ENCODE results near the gene COX7A2L. TPM values are rescaled to one million over a fixed set of nuclear protein-coding genes. Genes with fewer than 3 reads are reported as not detected.
"Not testable (repeated sequence)": the region's sequence is repeated elsewhere in the genome, so short reads cannot be mapped to it uniquely, and the experiment has no call there.

Gene COX7A2L
- total RNA-seq, 2 donors from 2014 or later: 167 to 170 TPM

- no peaks in the 10 kb centered on the region for H3K4me1 ChIP-seq (replicated peaks)
- H3K27me3 ChIP-seq (replicated peaks; ENCODE audit: insufficient read depth): no peaks in the 10 kb centered on the region
- DNase-seq (ENCODE audit: low spot score): no peak
- no peaks in the 10 kb centered on the region for H3K9me3 ChIP-seq
- intact Hi-C loops (cut with DNase I): no loop called here
- no peaks in the 10 kb centered on the region for H3K36me3 ChIP-seq
- no peak overlapping the region for H3K4me3 ChIP-seq
- H3K27ac ChIP-seq: no peak overlapping the region
- TF ChIP-seq CTCF (IDR thresholded peaks at IDR 0.05): no peak
- TF ChIP-seq POLR2A (IDR thresholded peaks at IDR 0.05): no peak
- no peak for TF ChIP-seq POLR2AphosphoS5 (IDR thresholded peaks at IDR 0.05)
- 81% methylated on average over 5 of the region's 5 CpGs for WGBS
These were observed 7.1 kb downstream of the COX7A2L start for GRCh38 chr2:42353792-42354429.

DNA sequence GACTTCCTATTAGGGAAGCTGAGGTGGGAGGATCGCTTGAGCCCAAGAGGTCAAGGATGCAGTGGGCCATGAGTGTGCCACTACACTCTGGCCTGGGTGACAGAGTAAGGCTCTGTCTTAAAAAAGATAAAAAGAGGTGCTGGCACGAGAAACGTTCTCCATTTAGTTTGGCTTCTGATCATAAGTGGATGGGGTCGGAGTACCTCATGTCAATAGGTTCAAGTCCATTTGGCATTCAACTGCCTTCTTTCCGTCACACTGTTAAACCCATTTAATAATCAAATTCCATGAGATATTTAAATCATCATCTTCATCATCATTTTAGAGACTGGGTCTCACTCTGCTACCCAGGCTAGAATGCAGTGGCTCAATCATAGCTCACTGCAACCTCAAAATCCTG is 9.2 kb downstream of the COX7A2L start:
- intact Hi-C loops (cut with DNase I): no loop called here
- WGBS: 96% methylated on average over 5 of the region's 5 CpGs
- H3K27ac ChIP-seq: no peak overlapping the region
- no peak overlapping the region for H3K4me3 ChIP-seq
- H3K36me3 ChIP-seq: no peaks in the 10 kb centered on the region
- H3K9me3 ChIP-seq: no peaks in the 10 kb centered on the region
- DNase-seq (ENCODE audit: low spot score): no peak
- no peaks in the 10 kb centered on the region for H3K27me3 ChIP-seq (replicated peaks; ENCODE audit: insufficient read depth)
- TF ChIP-seq POLR2AphosphoS5 (IDR thresholded peaks at IDR 0.05): no peak
- no peak for TF ChIP-seq CTCF (IDR thresholded peaks at IDR 0.05)
- no peak for TF ChIP-seq POLR2A (IDR thresholded peaks at IDR 0.05)
- no peaks in the 10 kb centered on the region for H3K4me1 ChIP-seq (replicated peaks)

DNA sequence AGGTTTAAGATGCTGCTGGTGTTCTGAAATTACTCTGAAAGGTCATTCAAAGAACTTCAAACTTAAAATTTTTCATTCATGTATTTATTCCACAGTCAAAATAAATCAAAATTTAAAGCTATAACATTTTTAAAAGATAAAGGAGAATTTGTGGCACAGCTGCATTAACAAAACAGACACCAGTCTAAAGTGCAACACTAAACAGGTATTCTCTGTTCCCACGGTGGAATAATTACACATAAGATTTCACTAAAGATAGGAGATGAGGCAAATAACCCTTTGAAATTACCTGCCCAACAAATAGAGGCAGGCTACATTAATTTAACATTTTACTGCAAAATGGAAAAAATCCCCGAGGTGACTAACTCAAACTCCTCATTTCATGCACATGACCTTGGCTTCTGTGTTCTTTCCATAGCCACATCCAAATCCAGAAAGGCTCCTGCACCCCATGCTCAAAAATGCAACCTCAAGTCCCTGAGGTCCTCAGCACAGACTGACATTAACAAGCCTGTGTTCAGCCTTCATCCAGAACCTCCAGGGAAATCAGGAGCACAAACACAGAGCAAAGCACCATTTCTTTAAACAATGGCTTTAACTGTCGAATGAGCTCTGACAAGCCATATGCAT is 10.5 kb downstream of the COX7A2L start:
- intact Hi-C loops (cut with DNase I): no loop called here

GRCh38 chr2:42348113-42348805 is 12.8 kb downstream of the COX7A2L start:
- DNase-seq (ENCODE audit: low spot score): no peak
- TF ChIP-seq POLR2AphosphoS5 (IDR thresholded peaks at IDR 0.05) (no peak), CTCF (IDR thresholded peaks at IDR 0.05) (no peak), POLR2A (IDR thresholded peaks at IDR 0.05) (no peak)
- Histone ChIP-seq H3K4me1 (replicated peaks) (peaks cover under 1% of the 10 kb centered on the region), H3K27ac (no peak overlapping the region), H3K27me3 (replicated peaks; ENCODE audit: insufficient read depth) (no peaks in the 10 kb centered on the region), H3K9me3 (no peaks in the 10 kb centered on the region), H3K4me3 (no peak overlapping the region), H3K36me3 (no peaks in the 10 kb centered on the region)
- WGBS: 95% methylated on average over 8 of the region's 8 CpGs
- intact Hi-C loops (cut with DNase I): no loop called here

More for the DNA sequence above, 10.5 kb downstream of the COX7A2L start:
- H3K9me3 ChIP-seq: no peaks in the 10 kb centered on the region
- 66% methylated on average over 3 of the region's 3 CpGs for WGBS
- H3K27ac ChIP-seq: no peak overlapping the region
- H3K36me3 ChIP-seq: no peaks in the 10 kb centered on the region
- no peak for DNase-seq (ENCODE audit: low spot score)
- TF ChIP-seq POLR2AphosphoS5 (IDR thresholded peaks at IDR 0.05): no peak
- TF ChIP-seq POLR2A (IDR thresholded peaks at IDR 0.05): no peak
- no peak for TF ChIP-seq CTCF (IDR thresholded peaks at IDR 0.05)
- no peaks in the 10 kb centered on the region for H3K27me3 ChIP-seq (replicated peaks; ENCODE audit: insufficient read depth)
- H3K4me3 ChIP-seq: no peak overlapping the region
- no peaks in the 10 kb centered on the region for H3K4me1 ChIP-seq (replicated peaks)

DNA sequence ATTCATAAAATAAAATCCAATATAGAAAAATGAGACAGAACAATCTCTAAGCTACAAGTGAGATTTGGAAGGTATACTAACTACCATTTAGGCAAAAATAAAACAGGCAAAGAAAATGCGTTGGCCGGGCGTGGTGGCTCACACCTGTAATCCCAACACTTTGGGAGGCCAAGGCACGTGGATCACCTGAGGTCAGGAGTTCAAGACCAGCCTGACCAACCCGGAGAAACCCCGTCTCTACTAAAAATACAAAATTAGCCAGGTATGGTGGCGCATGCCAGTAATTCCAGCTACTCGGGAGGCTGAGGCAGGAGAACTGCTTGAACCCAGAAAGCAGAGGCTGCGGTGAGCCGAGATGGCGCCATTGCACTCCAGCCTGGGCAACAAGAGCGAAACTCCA is 13.5 kb downstream of the COX7A2L start:
- H3K4me1 ChIP-seq (replicated peaks); H3K36me3 ChIP-seq; intact Hi-C loops (cut with DNase I); H3K27me3 ChIP-seq (replicated peaks; ENCODE audit: insufficient read depth); DNase-seq (ENCODE audit: low spot score); H3K27ac ChIP-seq; H3K9me3 ChIP-seq; H3K4me3 ChIP-seq: not testable (repeated sequence)
- 95% methylated on average over 12 of the region's 12 CpGs for WGBS

DNA sequence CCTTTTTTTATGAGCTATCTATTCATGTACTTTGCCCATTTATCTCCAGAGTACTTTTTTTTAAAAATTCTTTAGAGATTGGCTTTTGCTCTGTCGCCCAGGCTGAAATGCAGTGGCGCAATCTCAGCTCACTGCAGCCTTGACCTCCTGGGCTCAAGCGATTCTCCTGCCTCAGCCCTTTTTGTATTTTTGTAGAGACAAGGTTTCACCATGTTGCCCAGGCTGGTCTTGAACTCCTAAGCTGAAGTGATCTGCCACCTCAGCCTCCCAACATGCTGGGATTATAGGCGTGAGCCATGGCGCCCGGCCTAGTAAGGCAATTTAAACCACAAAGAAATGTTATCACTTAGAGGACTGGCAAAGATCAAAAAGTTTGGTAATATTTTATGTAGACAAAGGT is 14.2 kb downstream of the COX7A2L start:
- DNase-seq (ENCODE audit: low spot score); intact Hi-C loops (cut with DNase I); H3K4me1 ChIP-seq (replicated peaks); H3K9me3 ChIP-seq; H3K27ac ChIP-seq; H3K27me3 ChIP-seq (replicated peaks; ENCODE audit: insufficient read depth); H3K36me3 ChIP-seq; H3K4me3 ChIP-seq: not testable (repeated sequence)
- WGBS: 93% methylated on average over 6 of the region's 6 CpGs
